H1 (cell line): Measurements from ENCODE around the gene MAIP1. TPM values are rescaled to one million over a fixed set of nuclear protein-coding genes. Genes with fewer than 3 reads are reported as not detected.

Experiments used
- CTCF ChIA-PET: fragments of 300-600 bp; sonication (Branson Sonifier 250); formaldehyde crosslinking; loops from one replicate; lab custom pipeline; 2021; ENCODE audit not compliant: partially characterized antibody; lab: Charles Lee
- POLR2A ChIA-PET: fragments of 300-600 bp; sonication (Branson Sonifier 250); formaldehyde crosslinking; loops from one replicate; lab custom pipeline; 2021; ENCODE audit warnings: inconsistent platforms; ENCODE audit not compliant: partially characterized antibody; lab: Charles Lee
- DNase-seq, 2 experiments: peaks; one replicate each; pipeline versions ENCODE4 v3.0.0 to v3.0.0-alpha.2; 2010 to 2022; ENCODE audit warnings: low spot score in 2 of 2, low read depth in 1 of 2, mixed read lengths in 1 of 2
- FAIRE-seq: peaks from 2 replicates; lab custom pipeline; 2011; peaks lifted over from hg19 to GRCh38; lab: Jason Lieb, UNC
- H2AFZ ChIP-seq: 2 replicates; pipeline ENCODE4 v1.8.1; 2012; ENCODE audit warnings: low read length, inconsistent platforms
- H2AK5ac ChIP-seq: 2 replicates; pipeline ENCODE4 v1.6.1; 2013; ENCODE audit warnings: low read depth, low read length
- H2BK120ac ChIP-seq: replicated peaks from 2 replicates; pipeline ENCODE3; 2013; ENCODE audit warnings: low read depth, low read length, inconsistent platforms
- H2BK12ac ChIP-seq: 2 replicates; pipeline ENCODE4 v1.6.1; 2013; ENCODE audit warnings: low read depth, low read length
- H2BK15ac ChIP-seq: 2 replicates; pipeline ENCODE4 v1.6.1; 2013; ENCODE audit warnings: low read length
- H2BK20ac ChIP-seq: 2 replicates; pipeline ENCODE4 v1.6.1; 2013; ENCODE audit warnings: low read length
- H2BK5ac ChIP-seq: 2 replicates; pipeline ENCODE4 v1.6.1; 2013; ENCODE audit warnings: low read depth, low read length
- H3K14ac ChIP-seq: 2 replicates; pipeline ENCODE4 v1.6.1; 2013; ENCODE audit warnings: inconsistent platforms; ENCODE audit not compliant: insufficient read length
- H3K18ac ChIP-seq: 2 replicates; pipeline ENCODE4 v1.6.1; 2013; ENCODE audit warnings: low read length; ENCODE audit errors: extremely low read depth
- H3K23ac ChIP-seq: 2 replicates; pipeline ENCODE4 v1.6.1; 2013; ENCODE audit warnings: inconsistent platforms; ENCODE audit not compliant: insufficient read length
- H3K23me2 ChIP-seq: 2 replicates; pipeline ENCODE4 v1.6.1; 2013; ENCODE audit warnings: low read depth, low read length
- H3K27ac ChIP-seq: 2 replicates; pipeline ENCODE4 v1.6.1; 2011; ENCODE audit warnings: low read depth, low read length, inconsistent platforms
- H3K27me3 ChIP-seq, 4 experiments: replicated peaks in 1 of 4; 1 replicate in 1 of 4; 2 replicates in 3 of 4; pipeline versions ENCODE4 v1.6.1 to v1.8.1; 2011 to 2013; ENCODE audit warnings: low read length in 3 of 4, mild to moderate bottlenecking in 3 of 4, inconsistent platforms in 2 of 4, mixed read lengths in 2 of 4, moderate library complexity in 1 of 4; ENCODE audit not compliant: control insufficient read depth in 3 of 4, insufficient read depth in 3 of 4; ENCODE audit errors: extremely low read depth in 1 of 4
- H3K36me3 ChIP-seq, 4 experiments: 2 replicates each; pipeline versions ENCODE4 v1.6.1 to v1.8.1; 2011 to 2013; ENCODE audit warnings: mild to moderate bottlenecking in 4 of 4, low read length in 3 of 4, moderate library complexity in 2 of 4, control low read depth in 1 of 4, inconsistent platforms in 1 of 4; ENCODE audit not compliant: insufficient read depth in 4 of 4, control insufficient read depth in 2 of 4
- H3K4ac ChIP-seq: replicated peaks from 2 replicates; pipeline ENCODE3; 2013; ENCODE audit warnings: low read length, low read depth, mixed read lengths, inconsistent platforms; ENCODE audit not compliant: insufficient read length
- H3K4me1 ChIP-seq, 4 experiments: replicated peaks in 1 of 4; 1 replicate in 1 of 4; 2 replicates in 3 of 4; pipeline versions ENCODE4 v1.6.1 to v1.8.1; 2011 to 2013; ENCODE audit warnings: low read length in 3 of 4, inconsistent platforms in 2 of 4, mixed read lengths in 1 of 4; ENCODE audit not compliant: insufficient read depth in 4 of 4, control insufficient read depth in 3 of 4
- H3K4me2 ChIP-seq, 2 experiments: 2 replicates each; pipeline versions ENCODE4 v1.6.1 to v1.8.1; 2011 to 2013; ENCODE audit warnings: low read depth in 2 of 2, low read length in 2 of 2, control low read depth in 1 of 2, inconsistent platforms in 1 of 2, mild to moderate bottlenecking in 1 of 2; ENCODE audit not compliant: insufficient read depth in 1 of 2
- H3K4me3 ChIP-seq, 4 experiments: fragments of 200-600, 300-600 bp in 1 of 4; sonication (generic), shearing (Covaris generic), sonication (Bioruptor Twin) in 1 of 4; 2 replicates each; pipeline versions ENCODE4 v1.5.1 to v1.8.1; 2011 to 2016; ENCODE audit warnings: low read length in 4 of 4, low read depth in 3 of 4, control low read depth in 2 of 4, inconsistent platforms in 2 of 4, mild to moderate bottlenecking in 2 of 4, mixed read lengths in 1 of 4, moderate library complexity in 1 of 4; ENCODE audit not compliant: insufficient read depth in 2 of 4; ENCODE audit errors: extremely low read depth in 1 of 4
- H3K56ac ChIP-seq: replicated peaks from 2 replicates; pipeline ENCODE3; 2013; ENCODE audit warnings: low read depth, mild to moderate bottlenecking, mixed read lengths, low read length, inconsistent platforms; ENCODE audit not compliant: insufficient read length
- H3K79me1 ChIP-seq: 2 replicates; pipeline ENCODE4 v1.6.1; 2013; ENCODE audit warnings: low read depth, low read length, control low read depth
- H3K79me2 ChIP-seq, 2 experiments: 2 replicates each; pipeline versions ENCODE4 v1.6.1 to v1.8.1; 2012 to 2013; ENCODE audit warnings: low read length in 2 of 2, mild to moderate bottlenecking in 2 of 2, inconsistent platforms in 1 of 2; ENCODE audit not compliant: insufficient read depth in 2 of 2, control insufficient read depth in 1 of 2
- H3K9ac ChIP-seq, 4 experiments: replicated peaks in 1 of 4; 1 replicate in 1 of 4; 2 replicates in 3 of 4; pipeline versions ENCODE4 v1.6.1 to v1.8.1; 2011 to 2013; ENCODE audit warnings: low read depth in 3 of 4, low read length in 3 of 4, control low read depth in 2 of 4, mild to moderate bottlenecking in 2 of 4, moderate library complexity in 2 of 4, inconsistent platforms in 1 of 4; ENCODE audit errors: extremely low read depth in 1 of 4
- H3K9me3 ChIP-seq, 2 experiments: 2 replicates each; pipeline versions ENCODE4 v1.6.1 to v1.8.1; 2012 to 2013; ENCODE audit warnings: mild to moderate bottlenecking in 2 of 2, moderate library complexity in 2 of 2, control low read depth in 1 of 2, inconsistent platforms in 1 of 2, low read depth in 1 of 2, low read length in 1 of 2, mixed read lengths in 1 of 2; ENCODE audit not compliant: insufficient read depth in 2 of 2
- H4K20me1 ChIP-seq, 2 experiments: replicated peaks in 1 of 2; 2 replicates each; pipeline versions ENCODE3 to v1.8.1; 2011 to 2013; ENCODE audit warnings: inconsistent platforms in 2 of 2, low read length in 2 of 2, mild to moderate bottlenecking in 1 of 2; ENCODE audit not compliant: insufficient read depth in 2 of 2, control insufficient read depth in 1 of 2
- H4K5ac ChIP-seq: 2 replicates; pipeline ENCODE4 v1.6.1; 2013; ENCODE audit warnings: low read length, low read depth, mixed read lengths, inconsistent platforms; ENCODE audit not compliant: insufficient read length
- H4K8ac ChIP-seq: 2 replicates; pipeline ENCODE4 v1.8.0; 2013; ENCODE audit warnings: mild to moderate bottlenecking, moderate library complexity, low read length, inconsistent platforms; ENCODE audit not compliant: insufficient read depth; ENCODE audit errors: extremely low read depth
- H4K91ac ChIP-seq: replicated peaks from 2 replicates; pipeline ENCODE3; 2013; ENCODE audit warnings: low read length, mixed read lengths, inconsistent platforms; ENCODE audit not compliant: insufficient read length
- ATF3 ChIP-seq: IDR thresholded peaks from 2 replicates; pipeline ENCODE4 v1.6.1; 2011; ENCODE audit warnings: low read depth, mild to moderate bottlenecking, low read length; ENCODE audit not compliant: insufficient read depth
- EGR1 ChIP-seq: IDR thresholded peaks from 2 replicates; pipeline ENCODE4 v1.6.1; 2011; ENCODE audit warnings: low read depth, low read length, borderline replicate concordance
- GABPA ChIP-seq: IDR thresholded peaks from 2 replicates; pipeline ENCODE4 v1.6.1; 2011; ENCODE audit warnings: mild to moderate bottlenecking, low read length, moderate library complexity, borderline replicate concordance; ENCODE audit not compliant: insufficient read depth
- GTF2F1 ChIP-seq: IDR thresholded peaks from 2 replicates; pipeline ENCODE4 v1.6.1; 2012; ENCODE audit warnings: low read depth, low read length, improper control_type of control experiment, borderline replicate concordance
- HDAC6 ChIP-seq: IDR thresholded peaks from one replicate; pipeline ENCODE4 v1.7.1; 2012; ENCODE audit warnings: low read depth, mild to moderate bottlenecking, inconsistent platforms, low read length, moderate library complexity
- KDM4A ChIP-seq: IDR thresholded peaks from one replicate; pipeline ENCODE4 v1.7.1; 2012; ENCODE audit warnings: low read depth, mild to moderate bottlenecking, moderate library complexity, low read length, inconsistent platforms; ENCODE audit not compliant: severe bottlenecking
- KDM5A ChIP-seq: fragments of 200-600 bp; IDR thresholded peaks from 2 replicates; pipeline ENCODE4 v1.7.1; 2012; ENCODE audit warnings: mild to moderate bottlenecking, low read length, inconsistent platforms, mixed read lengths
- POU5F1 ChIP-seq: IDR thresholded peaks from 2 replicates; pipeline ENCODE4 v1.6.1; 2011; ENCODE audit warnings: low read depth, mild to moderate bottlenecking, low read length, moderate library complexity
- RNF2 ChIP-seq: fragments of 200-900, 300-1000 bp; sonication (generic); IDR thresholded peaks from 2 replicates; pipeline ENCODE4 v1.7.1; 2016; ENCODE audit warnings: borderline replicate concordance, low read depth, mild to moderate bottlenecking, antibody characterized with exemption, low read length; ENCODE audit not compliant: poor library complexity, severe bottlenecking; ENCODE audit errors: missing control alignments
- SP2 ChIP-seq: IDR thresholded peaks from 2 replicates; pipeline ENCODE4 v1.6.1; 2012; ENCODE audit warnings: mild to moderate bottlenecking, low read length, inconsistent platforms
- TAF7 ChIP-seq: optimal IDR thresholded peaks from 2 replicates; pipeline ENCODE3; 2011; ENCODE audit warnings: low read depth, mild to moderate bottlenecking, inconsistent platforms, low read length, moderate library complexity, borderline replicate concordance
- TEAD4 ChIP-seq: IDR thresholded peaks from 2 replicates; pipeline ENCODE4 v1.6.1; 2012; ENCODE audit warnings: low read depth, low read length, inconsistent platforms, mixed read lengths
- WGBS, 2 experiments: shearing (Covaris generic) in 1 of 2; methylation state at CpG; one replicate each; pipeline versions ENCODE4 v1.1.6 to v1.1.7; 2013 to 2015; ENCODE audit warnings: low lambda C conversion rate in 2 of 2, mixed read lengths in 2 of 2, inconsistent platforms in 1 of 2, low coverage in 1 of 2, missing lambda C conversion rate in 1 of 2; ENCODE audit not compliant: insufficient replicate concordance in 2 of 2, insufficient coverage in 1 of 2, insufficient read length in 1 of 2; ENCODE audit errors: extremely low coverage in 1 of 2, missing lambda C conversion rate in 1 of 2; 5-methylcytosine and 5-hydroxymethylcytosine counted together
- polyA plus RNA-seq, 7 experiments: library from polyadenylated mRNA; depleted of rRNA in 3 of 7; stranded (reverse) in 5 of 7; unstranded in 2 of 7; fragments of >200 nt in 5 of 7; fragments of 200-250 nt in 2 of 7; gene quantifications; 1 replicate in 5 of 7; 2 replicates in 1 of 7; 4 replicates in 1 of 7; pipeline versions ENCODE4 v1.2.1 to v1.2.3, GENCODE V29; 2011 to 2013; ENCODE audit warnings: missing spikeins in 2 of 7, mixed read lengths in 2 of 7
- total RNA-seq: library from RNA; stranded (reverse); fragmentation: NEBNext Ultra II Directional; extraction: Animal tissue kit (Norgen Biotek cat#: 25700); gene quantifications from 2 replicates; pipeline ENCODE4 v1.2.1, GENCODE V29; 2021

MAIP1 gene
- total and polyA plus RNA-seq, 2 of the 8 experiments (the other 6 are each of a cell fraction or from before 2014, with no cell fraction given): 23.2 to 28.5 TPM

GRCh38 chr2:200000444-200001163 lies 45.2 kb downstream of the MAIP1 start:
- CTCF ChIA-PET: interaction anchor here (0.6 to 2.0 kb wide), 3 partner anchors 15 to 509 kb away, joined by 3 to 10 read pairs (median 4); partner anchors contain the start of gene KCTD18

More at GRCh38 chr2:200000444-200001163, 45.2 kb downstream of the MAIP1 start:
- Histone ChIP-seq H3K18ac (no peak overlapping the region), H3K27ac (no peak overlapping the region), H3K27me3 (no peaks in the 10 kb centered on the region), H2BK15ac (no peak overlapping the region), H4K5ac (no peak overlapping the region), H2BK20ac (no peak overlapping the region), H3K23ac (no peak overlapping the region), H4K20me1 (no peaks in the 10 kb centered on the region), H3K36me3 (no peaks in the 10 kb centered on the region), H2BK5ac (no peak overlapping the region), H3K9ac (no peak overlapping the region), H2BK12ac (no peak overlapping the region), H3K4me2 (no peak overlapping the region), H3K56ac (no peak overlapping the region), H2AFZ (no peak overlapping the region), H3K23me2 (no peaks in the 10 kb centered on the region), H3K9me3 (no peaks in the 10 kb centered on the region), H4K91ac (no peak overlapping the region), H3K79me1 (no peaks in the 10 kb centered on the region), H3K14ac (no peak overlapping the region), H3K4me3 (no peak overlapping the region), H3K79me2 (no peaks in the 10 kb centered on the region), H2AK5ac (no peak overlapping the region), H4K8ac (no peak overlapping the region), H3K4me1 (peaks cover 2 to 9% (median 5%) of the 10 kb centered on the region in 4 experiments; a peak in 3 of 7 replicates), H3K4ac (no peak overlapping the region), H2BK120ac (no peak overlapping the region)
- no peak for FAIRE-seq
- POLR2A ChIA-PET: no interaction called here
- TF ChIP-seq SP2 (no peak), ATF3 (no peak), GABPA (no peak), KDM4A (no peak), EGR1 (no peak), TAF7 (no peak), KDM5A (no peak), POU5F1 (no peak), HDAC6 (no peak), GTF2F1 (no peak), RNF2 (no peak), TEAD4 (no peak)
- WGBS, 2 experiments: 89% methylated on average over 2 of the region's 2 CpGs; no CpG with 5 or more reads in 1 of the 2 experiments
- no peak for DNase-seq
